Measurements from ENCODE around the gene MLN.

Gene MLN

GRCh38 chr6:33846226-33846625 lies 42.4 kb upstream of the MLN start:
- no peak overlapping the region for H2AFZ ChIP-seq (ENCODE audit: low read length)

DNA sequence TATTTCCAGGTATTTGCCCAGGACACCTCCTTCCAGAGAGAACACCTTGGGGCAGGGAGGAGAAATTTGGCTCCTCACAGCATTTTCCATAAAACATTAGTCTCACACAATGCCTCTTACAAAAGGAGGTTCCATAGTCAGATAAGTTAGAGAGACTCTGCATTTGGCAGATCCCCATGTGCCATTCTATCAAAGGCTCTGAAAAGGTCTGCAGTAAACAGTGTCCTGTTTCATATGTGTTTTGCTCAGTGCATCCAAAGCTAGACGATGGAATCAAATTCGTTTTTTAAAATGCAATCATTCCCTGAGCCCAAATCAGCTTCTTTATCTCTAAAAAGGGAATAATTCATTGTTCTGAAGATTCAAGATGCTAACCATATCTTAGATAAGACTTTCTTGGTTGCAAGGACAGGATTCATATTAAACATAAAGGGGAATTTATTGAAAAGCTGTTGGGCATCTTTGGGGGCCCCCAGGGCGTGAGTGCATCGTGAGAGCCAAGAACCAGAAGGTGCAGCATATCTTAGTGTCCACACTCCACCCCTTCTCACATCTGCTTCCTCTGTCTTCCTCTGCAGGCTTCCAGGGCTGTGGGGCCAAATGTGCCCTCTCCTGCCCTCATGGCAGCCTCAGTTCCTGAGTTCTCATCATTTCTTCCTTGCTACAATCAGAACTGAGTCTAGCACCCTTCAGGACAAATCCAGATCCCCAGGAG lies 41.4 kb upstream of the MLN start:
- Histone ChIP-seq H3K9me3 (ENCODE audit: low read length) (no peaks in the 10 kb centered on the region), H3K27me3 (ENCODE audit: insufficient read depth, low read length) (peaks cover 6% of the 10 kb centered on the region; the same call in 1 of the 2 replicates), H3K79me2 (ENCODE audit: insufficient read depth, low read length) (no peaks in the 10 kb centered on the region), H4K20me1 (ENCODE audit: insufficient read depth, low read length) (no peaks in the 10 kb centered on the region), H3K36me3 (ENCODE audit: insufficient read depth, low read length) (no peaks in the 10 kb centered on the region), H3K4me1 (ENCODE audit: insufficient read depth, low read length, severe bottlenecking) (no peaks in the 10 kb centered on the region), H3K4me2 (ENCODE audit: low read length) (no peak overlapping the region), H3K9me2 (ENCODE audit: low read depth, low read length) (no peaks in the 10 kb centered on the region), H2AFZ (ENCODE audit: low read length) (no peak overlapping the region), H3K27ac (ENCODE audit: low read depth, low read length, poor library complexity, severe bottlenecking) (no peak overlapping the region), H3K4me3 (ENCODE audit: low read depth, low read length, poor library complexity, severe bottlenecking) (no peak overlapping the region), H3F3A (ENCODE audit: insufficient read depth, low read length) (no peaks in the 10 kb centered on the region), H3K9ac (ENCODE audit: low read length) (no peak overlapping the region)
- TF ChIP-seq EZH2 (IDR thresholded peaks at IDR 0.05; ENCODE audit: borderline replicate concordance, low read length): no peak
- TF ChIP-seq CTCF (IDR thresholded peaks at IDR 0.05; ENCODE audit: low read length): no peak

More at GRCh38 chr6:33846226-33846625, 42.4 kb upstream of the MLN start:
- H3K27ac ChIP-seq (ENCODE audit: low read depth, low read length, poor library complexity, severe bottlenecking): no peak overlapping the region
- no peaks in the 10 kb centered on the region for H3K9me3 ChIP-seq (ENCODE audit: low read length)
- H3K4me2 ChIP-seq (ENCODE audit: low read length): no peak overlapping the region
- H3K4me3 ChIP-seq (ENCODE audit: low read depth, low read length, poor library complexity, severe bottlenecking): no peak overlapping the region
- peaks cover 6% of the 10 kb centered on the region; the same call in 1 of the 2 replicates for H3K27me3 ChIP-seq (ENCODE audit: insufficient read depth, low read length)
- H3F3A ChIP-seq (ENCODE audit: insufficient read depth, low read length): no peaks in the 10 kb centered on the region
- no peak overlapping the region for H3K9ac ChIP-seq (ENCODE audit: low read length)
- H3K4me1 ChIP-seq (ENCODE audit: insufficient read depth, low read length, severe bottlenecking): no peaks in the 10 kb centered on the region
- no peaks in the 10 kb centered on the region for H3K79me2 ChIP-seq (ENCODE audit: insufficient read depth, low read length)
- H4K20me1 ChIP-seq (ENCODE audit: insufficient read depth, low read length): no peaks in the 10 kb centered on the region
- H3K9me2 ChIP-seq (ENCODE audit: low read depth, low read length): no peaks in the 10 kb centered on the region
- TF ChIP-seq CTCF (IDR thresholded peaks at IDR 0.05; ENCODE audit: low read length) (no peak), EZH2 (IDR thresholded peaks at IDR 0.05; ENCODE audit: borderline replicate concordance, low read length) (no peak)
- no peaks in the 10 kb centered on the region for H3K36me3 ChIP-seq (ENCODE audit: insufficient read depth, low read length)

GRCh38 chr6:33843131-33844121 lies 39.6 kb upstream of the MLN start:
- H4K20me1 ChIP-seq (ENCODE audit: insufficient read depth, low read length): no peaks in the 10 kb centered on the region
- H3K36me3 ChIP-seq (ENCODE audit: insufficient read depth, low read length): no peaks in the 10 kb centered on the region
- no peaks in the 10 kb centered on the region for H3K9me3 ChIP-seq (ENCODE audit: low read length)
- H2AFZ ChIP-seq (ENCODE audit: low read length): no peak overlapping the region
- H3K4me1 ChIP-seq (ENCODE audit: insufficient read depth, low read length, severe bottlenecking): no peaks in the 10 kb centered on the region
- H3K4me2 ChIP-seq (ENCODE audit: low read length): no peak overlapping the region
- no peak overlapping the region for H3K4me3 ChIP-seq (ENCODE audit: low read depth, low read length, poor library complexity, severe bottlenecking)
- no peaks in the 10 kb centered on the region for H3K9me2 ChIP-seq (ENCODE audit: low read depth, low read length)
- H3F3A ChIP-seq (ENCODE audit: insufficient read depth, low read length): no peaks in the 10 kb centered on the region
- peaks cover 6% of the 10 kb centered on the region; the same call in 1 of the 2 replicates for H3K27me3 ChIP-seq (ENCODE audit: insufficient read depth, low read length)
- no peak for TF ChIP-seq CTCF (IDR thresholded peaks at IDR 0.05; ENCODE audit: low read length)
- TF ChIP-seq EZH2 (IDR thresholded peaks at IDR 0.05; ENCODE audit: borderline replicate concordance, low read length): no peak
- no peak overlapping the region for H3K9ac ChIP-seq (ENCODE audit: low read length)
- H3K79me2 ChIP-seq (ENCODE audit: insufficient read depth, low read length): no peaks in the 10 kb centered on the region
- no peak overlapping the region for H3K27ac ChIP-seq (ENCODE audit: low read depth, low read length, poor library complexity, severe bottlenecking)
